GM21619 (cell line): Measurements from ENCODE around the gene PRR11.
"Not testable (repeated sequence)": the region's sequence is repeated elsewhere in the genome, so short reads cannot be mapped to it uniquely, and the experiment has no call there.

Experiments used
- ATAC-seq: cut with Tn5 transposase; IDR thresholded peaks from one replicate; pipeline ENCODE4 v1.9.1; 2021; ENCODE audit not compliant: unreplicated experiment

Gene PRR11

GRCh38 chr17:59202320-59202719, 46.8 kb downstream of the PRR11 start:
- ATAC-seq = no peak

DNA sequence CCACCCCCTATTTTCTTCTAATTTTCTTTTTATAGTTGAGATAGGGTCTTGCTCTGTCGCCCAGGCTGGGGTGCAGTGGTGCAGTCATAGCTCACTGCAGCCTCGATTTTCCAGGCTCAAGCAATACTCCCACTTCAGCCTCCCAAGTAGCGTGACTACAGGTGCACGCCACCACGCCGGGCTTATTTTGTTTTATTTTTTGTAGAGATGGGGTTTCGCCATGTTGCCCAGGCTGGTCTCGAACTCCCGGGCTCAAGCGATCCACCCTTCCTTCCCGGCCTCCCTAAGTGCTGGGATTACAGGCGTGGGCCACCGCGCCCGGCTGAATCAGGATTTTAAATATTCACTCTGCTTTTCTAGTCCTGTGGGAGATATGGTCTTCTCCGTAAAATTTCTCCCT, 63.8 kb downstream of the PRR11 start:
- no peak for ATAC-seq

DNA sequence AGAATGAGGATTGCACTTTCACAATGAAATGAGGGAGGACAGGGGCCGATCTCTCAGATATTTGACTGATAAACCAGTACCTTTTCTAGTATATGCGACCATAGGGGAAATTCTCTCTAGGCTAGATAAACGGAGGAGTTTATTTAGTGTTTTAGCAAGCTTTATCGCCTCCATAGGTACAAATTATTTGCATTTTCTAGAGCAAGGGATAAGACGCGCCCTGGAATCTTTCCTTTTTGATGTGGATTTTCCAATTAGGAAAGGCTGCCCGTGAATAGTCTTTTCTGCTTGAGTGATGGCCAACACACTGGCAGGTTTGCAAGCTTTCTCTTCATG, 64.4 kb downstream of the PRR11 start:
- ATAC-seq = no peak

- ATAC-seq = peak; percentile 96
Observed at GRCh38 chr17:59220328-59221158, 65.0 kb downstream of the PRR11 start, which contains the start of gene GDPD1. Gene GDPD1 (plus strand): TSS chr17:59220511. CDS start chr17:59220610, 99 bp downstream.

- no peak for ATAC-seq
Observed at GRCh38 chr17:59221159-59221847, 65.8 kb downstream of the PRR11 start.

- ATAC-seq = no peak
Observed at GRCh38 chr17:59223813-59224212, 68.3 kb downstream of the PRR11 start.

DNA sequence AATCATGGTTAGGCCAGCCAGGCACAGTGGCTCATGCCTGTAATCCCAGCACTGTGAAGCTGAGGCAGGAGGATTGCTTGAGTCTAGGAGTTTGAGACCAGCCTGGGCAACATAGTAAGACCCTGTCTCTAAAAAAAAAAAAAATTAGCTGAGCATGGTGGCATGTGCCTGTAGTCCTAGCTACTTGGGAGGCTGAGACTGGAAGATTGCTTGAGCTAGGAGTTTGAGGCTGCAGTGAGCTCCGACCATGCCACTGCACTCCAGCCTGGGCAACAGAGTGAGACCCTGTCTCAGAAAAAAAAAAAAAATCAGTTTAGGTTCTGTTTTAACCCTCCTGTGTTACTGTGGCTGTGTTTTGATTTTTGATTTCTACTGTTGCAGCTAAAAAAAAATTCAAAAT, 73.0 kb downstream of the PRR11 start:
- ATAC-seq = not testable (repeated sequence)

DNA sequence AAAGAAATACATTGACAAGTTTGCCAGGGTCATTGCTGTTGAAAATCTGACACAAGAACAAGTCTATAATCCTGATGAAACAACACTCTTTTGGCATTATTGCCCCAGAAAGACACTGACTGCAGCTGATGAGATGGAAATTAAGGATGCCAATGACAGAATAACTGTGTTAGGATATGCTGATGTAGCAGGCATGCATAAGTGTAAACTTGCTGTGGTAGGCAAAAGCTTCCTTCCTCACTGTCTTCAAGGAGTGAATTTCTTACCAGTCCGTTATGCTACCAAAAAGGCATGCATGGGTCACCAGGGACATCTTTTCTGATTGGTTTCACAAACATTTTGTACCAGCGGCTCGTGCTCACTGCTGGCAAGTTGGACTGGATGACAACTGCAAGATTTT, 75.2 kb downstream of the PRR11 start:
- no peak for ATAC-seq

DNA sequence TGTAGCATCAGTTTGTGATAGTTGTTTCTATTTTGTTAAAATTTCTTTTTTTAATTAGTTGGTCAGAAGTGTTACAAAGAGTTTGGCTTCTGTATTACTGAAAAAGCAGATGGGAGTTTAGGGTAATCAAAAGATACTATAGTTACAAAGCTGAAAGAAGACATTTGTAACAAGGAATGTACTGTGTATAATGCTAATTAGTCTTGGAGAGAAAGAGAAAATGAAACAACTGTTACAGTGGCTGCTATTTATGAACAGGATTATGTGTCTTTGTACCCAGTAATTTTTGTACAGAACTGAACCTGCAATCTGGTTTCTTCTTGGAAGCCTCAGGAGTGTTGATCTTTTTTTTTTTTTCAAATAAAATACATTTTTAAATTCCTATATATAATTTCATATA, 79.1 kb downstream of the PRR11 start:
- ATAC-seq = no peak

DNA sequence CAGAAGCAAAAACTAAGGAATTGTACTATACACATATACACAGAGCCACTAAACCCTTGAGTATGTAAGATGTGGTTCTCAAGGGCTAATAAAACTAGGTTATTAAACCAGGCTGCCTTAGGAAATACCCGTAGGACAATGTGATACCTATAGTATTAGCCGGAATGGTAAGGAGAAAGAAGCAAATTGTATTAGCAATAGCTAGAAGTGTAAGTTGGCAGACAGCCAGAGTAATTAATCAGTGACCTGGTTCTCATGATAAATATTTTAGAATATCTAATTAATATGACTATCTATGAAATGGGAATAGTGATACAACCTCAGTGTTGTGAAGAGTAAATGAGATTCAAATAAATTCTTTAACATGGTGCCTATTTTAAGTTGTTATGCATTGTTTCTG, 83.4 kb downstream of the PRR11 start:
- ATAC-seq = no peak

GRCh38 chr17:59244081-59244480, 88.5 kb downstream of the PRR11 start:
- no peak for ATAC-seq
